Measurements from ENCODE around the gene SCAMP2.

The SCAMP2 gene

DNA sequence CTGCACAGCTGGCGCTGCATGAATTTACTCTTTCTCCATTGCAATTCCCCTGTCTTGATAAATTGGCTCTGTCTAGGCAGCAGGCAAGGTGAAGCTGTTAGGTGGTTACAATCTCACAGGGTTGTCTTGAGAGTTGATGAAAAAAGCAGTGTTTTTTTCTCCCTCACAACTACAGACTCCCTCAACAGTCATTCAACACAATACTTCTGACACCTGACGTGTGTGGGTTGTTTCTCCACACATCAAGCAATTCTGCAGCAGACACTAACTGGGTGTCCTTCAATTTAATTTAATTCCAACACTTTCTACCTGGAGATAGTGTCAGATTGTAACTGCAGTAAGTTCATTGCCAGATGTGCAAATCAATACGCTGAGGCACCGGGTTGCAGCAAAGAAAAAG, 5.1 kb upstream of the SCAMP2 start:
- H3K4me3 ChIP-seq (ENCODE audit: low read depth, low read length): no peak overlapping the region
- no peaks in the 10 kb centered on the region for H3K36me3 ChIP-seq
- H3K9me3 ChIP-seq (ENCODE audit: severe bottlenecking): peaks cover 3% of the 10 kb centered on the region
- DNase-seq: no peak
- TF ChIP-seq, protein P1, sequence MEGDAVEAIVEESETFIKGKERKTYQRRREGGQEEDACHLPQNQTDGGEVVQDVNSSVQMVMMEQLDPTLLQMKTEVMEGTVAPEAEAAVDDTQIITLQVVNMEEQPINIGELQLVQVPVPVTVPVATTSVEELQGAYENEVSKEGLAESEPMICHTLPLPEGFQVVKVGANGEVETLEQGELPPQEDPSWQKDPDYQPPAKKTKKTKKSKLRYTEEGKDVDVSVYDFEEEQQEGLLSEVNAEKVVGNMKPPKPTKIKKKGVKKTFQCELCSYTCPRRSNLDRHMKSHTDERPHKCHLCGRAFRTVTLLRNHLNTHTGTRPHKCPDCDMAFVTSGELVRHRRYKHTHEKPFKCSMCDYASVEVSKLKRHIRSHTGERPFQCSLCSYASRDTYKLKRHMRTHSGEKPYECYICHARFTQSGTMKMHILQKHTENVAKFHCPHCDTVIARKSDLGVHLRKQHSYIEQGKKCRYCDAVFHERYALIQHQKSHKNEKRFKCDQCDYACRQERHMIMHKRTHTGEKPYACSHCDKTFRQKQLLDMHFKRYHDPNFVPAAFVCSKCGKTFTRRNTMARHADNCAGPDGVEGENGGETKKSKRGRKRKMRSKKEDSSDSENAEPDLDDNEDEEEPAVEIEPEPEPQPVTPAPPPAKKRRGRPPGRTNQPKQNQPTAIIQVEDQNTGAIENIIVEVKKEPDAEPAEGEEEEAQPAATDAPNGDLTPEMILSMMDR (IDR thresholded peaks at IDR 0.05; ENCODE audit: low read depth, low read length): no peak
- H3K27ac ChIP-seq: no peak overlapping the region
- H3K27me3 ChIP-seq (ENCODE audit: insufficient read depth, low read depth, severe bottlenecking): no peaks in the 10 kb centered on the region

DNA sequence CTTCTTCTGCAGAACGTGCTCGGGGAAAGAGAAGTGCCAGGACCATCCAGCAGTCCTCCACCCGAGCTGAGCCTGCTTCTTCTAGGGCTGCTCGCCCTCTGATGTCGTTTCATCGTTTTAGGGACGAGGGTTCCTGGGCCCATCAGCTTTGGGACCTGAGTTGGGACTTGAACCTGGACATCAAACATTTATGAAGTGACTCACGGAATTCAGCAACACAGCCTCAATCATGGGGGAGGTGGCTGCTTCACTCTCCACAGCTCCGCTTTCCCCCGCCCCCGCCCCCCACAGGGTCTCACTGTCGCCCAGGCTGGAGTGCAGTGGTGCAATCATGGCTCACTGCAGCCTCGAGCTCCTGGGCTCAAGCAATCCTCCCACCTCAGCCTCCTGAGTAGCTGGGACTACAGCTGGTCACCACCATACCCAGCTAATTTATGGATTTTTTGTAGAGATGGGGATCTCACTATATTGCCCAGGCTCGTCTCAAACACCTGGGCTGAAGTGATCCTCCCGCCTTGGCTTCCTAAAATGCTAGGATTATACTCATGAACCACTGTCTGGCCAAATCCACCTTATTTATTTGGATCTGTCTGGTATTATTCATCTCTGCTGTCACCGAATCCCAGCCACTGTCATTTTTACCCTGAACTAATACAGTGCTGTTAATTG, 725 bp upstream of the SCAMP2 start:
- TF ChIP-seq, protein P1 (IDR thresholded peaks at IDR 0.05; ENCODE audit: low read depth, low read length): no peak
- Histone ChIP-seq H3K4me3 (ENCODE audit: low read depth, low read length) (peak overlapping the region; percentile 85), H3K9me3 (ENCODE audit: severe bottlenecking) (no peaks in the 10 kb centered on the region), H3K27ac (peak overlapping the region; percentile 54; the same call in 1 of the 2 replicates), H3K27me3 (ENCODE audit: insufficient read depth, low read depth, severe bottlenecking) (no peaks in the 10 kb centered on the region), H3K36me3 (peaks cover 6% of the 10 kb centered on the region)
- DNase-seq: peak; percentile 36

DNA sequence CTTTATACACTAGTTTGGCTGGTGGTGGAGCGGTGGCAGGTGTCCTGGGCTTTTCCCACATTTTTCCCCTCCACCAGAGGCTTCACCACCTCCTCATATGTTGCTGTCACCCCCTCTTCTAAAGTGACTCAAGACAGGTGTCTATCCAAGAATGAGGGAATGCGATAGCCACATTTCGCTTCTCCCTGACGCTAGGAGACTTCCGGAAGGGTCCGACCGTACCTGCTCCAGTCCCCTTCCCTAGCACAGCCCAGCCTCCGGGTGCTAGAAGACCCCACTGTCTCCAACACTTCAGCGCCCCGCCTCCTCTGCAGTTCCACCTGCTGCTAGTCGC, 496 bp downstream of the SCAMP2 start:
- DNase-seq: no peak
- H3K27ac ChIP-seq: peak overlapping the region; percentile 98
- TF ChIP-seq, protein P1 (IDR thresholded peaks at IDR 0.05; ENCODE audit: low read depth, low read length): no peak

DNA sequence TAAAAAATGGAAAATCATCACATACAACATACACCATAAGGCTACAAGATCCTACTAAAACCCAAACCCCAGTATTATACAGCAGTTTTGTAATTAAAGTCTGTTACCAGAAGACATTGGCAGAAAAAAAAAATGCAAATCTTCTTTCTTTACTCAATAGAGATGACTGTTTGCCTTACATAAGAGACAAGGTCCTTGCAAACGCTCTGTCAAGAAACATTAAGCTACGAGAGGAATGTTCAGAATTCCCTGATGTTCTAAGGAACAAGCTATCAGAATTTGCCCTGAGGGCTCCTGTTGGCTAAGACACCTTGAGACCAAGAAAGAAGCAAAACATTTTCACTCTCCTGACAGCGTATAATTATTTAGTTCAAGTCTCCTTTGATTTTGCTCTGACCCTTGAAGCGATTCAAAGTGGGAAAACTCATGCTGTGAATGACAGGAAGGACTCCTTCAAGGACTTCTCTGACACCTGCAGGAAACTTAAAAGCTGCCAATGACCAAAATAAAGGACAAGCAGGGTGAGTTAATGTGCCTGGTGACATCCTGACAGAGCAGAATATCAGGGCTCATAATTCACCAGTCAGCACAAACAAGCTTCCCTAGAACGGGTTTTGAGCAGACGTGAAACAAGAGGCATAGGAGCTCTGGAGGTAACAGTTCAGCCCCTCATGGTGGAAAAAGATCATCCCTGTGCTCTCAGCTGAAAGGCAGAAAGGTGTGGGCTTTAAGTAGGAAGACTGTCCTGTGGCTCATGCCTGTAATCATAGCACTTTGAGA, 2.5 kb downstream of the SCAMP2 start:
- Histone ChIP-seq H3K36me3 (peaks cover 19% of the 10 kb centered on the region), H3K9me3 (ENCODE audit: severe bottlenecking) (no peaks in the 10 kb centered on the region), H3K4me3 (ENCODE audit: low read depth, low read length) (no peak overlapping the region), H3K27ac (no peak overlapping the region), H3K27me3 (ENCODE audit: insufficient read depth, low read depth, severe bottlenecking) (no peaks in the 10 kb centered on the region)
- no peak for DNase-seq
- TF ChIP-seq, protein P1 (IDR thresholded peaks at IDR 0.05; ENCODE audit: low read depth, low read length): no peak

More for the DNA sequence above, 496 bp downstream of the SCAMP2 start:
- Histone ChIP-seq H3K36me3 (peaks cover 19% of the 10 kb centered on the region), H3K9me3 (ENCODE audit: severe bottlenecking) (no peaks in the 10 kb centered on the region), H3K27me3 (ENCODE audit: insufficient read depth, low read depth, severe bottlenecking) (no peaks in the 10 kb centered on the region), H3K4me3 (ENCODE audit: low read depth, low read length) (peak overlapping the region; percentile 85)

DNA sequence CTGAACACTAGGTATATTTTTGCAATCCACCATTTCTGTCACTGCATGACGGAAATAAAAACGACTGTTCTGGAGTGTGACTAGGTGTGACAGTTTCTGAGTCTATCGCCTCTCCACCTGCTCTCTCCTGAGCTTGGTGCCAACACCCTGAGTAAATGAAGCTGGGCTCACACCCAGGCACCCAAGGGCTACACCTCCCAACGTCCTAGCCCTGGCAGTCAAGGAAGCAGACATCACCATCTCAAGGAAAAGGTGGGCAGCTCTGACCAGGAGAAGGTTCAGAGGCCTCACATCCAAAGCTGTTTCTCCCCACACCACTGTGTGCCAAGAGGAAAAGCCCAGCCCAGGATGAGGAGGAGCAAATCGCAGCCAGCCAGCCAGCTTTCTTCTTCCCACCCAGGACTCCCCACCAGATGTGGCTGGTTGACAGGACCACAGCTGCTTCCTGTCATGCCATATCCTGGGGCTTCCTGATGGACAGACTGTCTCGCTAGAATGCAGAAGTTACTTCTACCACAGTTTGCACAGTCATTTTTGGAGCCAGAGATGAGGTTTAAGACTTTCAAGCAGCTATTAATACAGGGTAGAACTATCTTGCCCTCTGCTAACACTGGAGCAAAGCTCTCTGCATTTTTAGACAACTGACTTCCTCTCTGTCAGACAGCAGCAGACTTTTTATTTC, 3.3 kb downstream of the SCAMP2 start:
- H3K27me3 ChIP-seq (ENCODE audit: insufficient read depth, low read depth, severe bottlenecking): no peaks in the 10 kb centered on the region
- no peak overlapping the region for H3K4me3 ChIP-seq (ENCODE audit: low read depth, low read length)
- TF ChIP-seq, protein P1 (IDR thresholded peaks at IDR 0.05; ENCODE audit: low read depth, low read length): no peak
- H3K36me3 ChIP-seq: peaks cover 19% of the 10 kb centered on the region
- no peaks in the 10 kb centered on the region for H3K9me3 ChIP-seq (ENCODE audit: severe bottlenecking)
- no peak for DNase-seq
- no peak overlapping the region for H3K27ac ChIP-seq
